GM12865 (cell line): ENCODE data around the gene ITGB3.

ENCODE experiments used
- DNase-seq: peaks from one replicate; pipeline ENCODE4 v3.0.0; 2010; ENCODE audit warnings: low read depth
- H3K4me3 ChIP-seq: 2 replicates; pipeline ENCODE4 v1.5.1; 2011; ENCODE audit warnings: mild to moderate bottlenecking, low read depth, low read length, control low read depth
- TF ChIP-seq, protein P1 (sequence below): IDR thresholded peaks from 2 replicates; pipeline ENCODE4 v1.5.1; 2011; ENCODE audit warnings: low read length, control low read depth, low read depth, inconsistent platforms; ENCODE audit not compliant: insufficient read depth; ENCODE audit errors: missing control alignments

ITGB3 gene

GRCh38 chr17:47253541-47254402 lies at the start of gene ITGB3:
ITGB3 (plus strand) TSS chr17:47253827; CDS start chr17:47253862, 35 bp downstream.
- peak within 1 kb of the TSS; percentile 84 for H3K4me3 ChIP-seq
- DNase-seq: peak; percentile 89
- TF ChIP-seq, protein P1, sequence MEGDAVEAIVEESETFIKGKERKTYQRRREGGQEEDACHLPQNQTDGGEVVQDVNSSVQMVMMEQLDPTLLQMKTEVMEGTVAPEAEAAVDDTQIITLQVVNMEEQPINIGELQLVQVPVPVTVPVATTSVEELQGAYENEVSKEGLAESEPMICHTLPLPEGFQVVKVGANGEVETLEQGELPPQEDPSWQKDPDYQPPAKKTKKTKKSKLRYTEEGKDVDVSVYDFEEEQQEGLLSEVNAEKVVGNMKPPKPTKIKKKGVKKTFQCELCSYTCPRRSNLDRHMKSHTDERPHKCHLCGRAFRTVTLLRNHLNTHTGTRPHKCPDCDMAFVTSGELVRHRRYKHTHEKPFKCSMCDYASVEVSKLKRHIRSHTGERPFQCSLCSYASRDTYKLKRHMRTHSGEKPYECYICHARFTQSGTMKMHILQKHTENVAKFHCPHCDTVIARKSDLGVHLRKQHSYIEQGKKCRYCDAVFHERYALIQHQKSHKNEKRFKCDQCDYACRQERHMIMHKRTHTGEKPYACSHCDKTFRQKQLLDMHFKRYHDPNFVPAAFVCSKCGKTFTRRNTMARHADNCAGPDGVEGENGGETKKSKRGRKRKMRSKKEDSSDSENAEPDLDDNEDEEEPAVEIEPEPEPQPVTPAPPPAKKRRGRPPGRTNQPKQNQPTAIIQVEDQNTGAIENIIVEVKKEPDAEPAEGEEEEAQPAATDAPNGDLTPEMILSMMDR: peak; percentile 70

DNA sequence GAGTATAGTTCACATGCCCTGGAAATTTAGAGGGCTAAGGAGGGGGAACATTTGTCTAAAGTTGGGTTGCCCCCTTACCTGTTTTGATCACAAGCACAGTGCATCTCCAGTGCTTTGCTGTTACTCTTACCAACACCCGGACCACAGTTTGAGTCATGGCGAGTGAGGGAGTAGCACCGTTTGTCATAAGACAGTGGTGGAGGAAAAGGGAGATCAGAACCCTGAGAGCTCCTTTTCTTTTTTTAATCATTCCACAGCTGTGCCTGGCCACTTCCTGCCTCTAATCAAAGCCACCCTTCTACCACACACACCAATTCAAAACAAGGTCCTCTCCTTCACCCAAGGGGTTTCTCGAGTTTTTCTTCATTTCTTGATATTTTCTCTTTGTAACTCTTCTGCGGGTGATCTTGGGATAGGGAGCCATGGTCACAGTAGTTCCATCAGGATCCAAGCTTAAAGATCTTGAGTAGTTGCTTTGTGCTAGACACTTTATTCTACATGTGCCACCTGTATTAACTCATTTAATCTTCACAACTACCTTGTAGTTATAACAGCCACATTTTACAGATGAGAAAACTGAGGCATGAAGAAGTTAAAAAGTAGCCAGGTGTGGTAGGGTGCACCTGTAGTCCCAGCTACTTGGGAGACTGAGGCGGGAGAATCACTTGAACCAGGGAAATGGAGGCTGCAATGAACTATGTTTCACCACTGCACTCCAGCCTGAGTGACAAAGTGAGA lies 49.5 kb upstream of the ITGB3 start:
- TF ChIP-seq, protein P1: no peak
- DNase-seq: peak; percentile 77
- H3K4me3 ChIP-seq: peak overlapping the region; percentile 51

GRCh38 chr17:47204722-47205418 lies 48.8 kb upstream of the ITGB3 start:
- DNase-seq: peak; percentile 76

DNA sequence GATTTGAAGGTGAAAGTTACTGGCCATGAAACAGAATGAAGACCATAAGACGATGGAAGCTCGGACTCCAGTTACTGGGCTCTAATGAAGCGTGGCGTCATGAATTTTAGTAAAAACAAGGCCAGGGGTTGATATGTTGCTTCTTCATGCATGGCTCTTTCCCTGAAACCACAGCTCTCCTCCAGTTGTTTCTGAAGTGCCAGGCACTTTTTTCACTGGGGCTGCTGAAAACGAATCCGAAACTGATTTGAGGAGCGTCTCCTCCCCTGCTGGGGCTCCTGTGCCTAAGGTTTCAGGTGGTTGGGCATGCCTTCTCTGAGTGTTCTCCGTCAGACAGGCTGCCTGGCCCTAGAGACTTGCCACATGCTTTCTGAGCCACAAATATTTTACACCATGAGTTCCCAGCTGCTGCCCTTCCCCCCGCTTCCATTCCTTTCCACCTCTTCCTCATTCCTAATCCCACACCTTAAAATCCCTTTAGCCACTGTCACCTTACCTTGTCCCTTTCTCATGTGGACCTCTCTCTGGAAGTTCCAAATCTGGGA lies 48.1 kb upstream of the ITGB3 start:
- DNase-seq: peak; percentile 90
- TF ChIP-seq, protein P1: no peak
- H3K4me3 ChIP-seq: peak overlapping the region; percentile 51

More at GRCh38 chr17:47204722-47205418, 48.8 kb upstream of the ITGB3 start:
- H3K4me3 ChIP-seq: peak overlapping the region; percentile 51
- TF ChIP-seq, protein P1: no peak

DNA sequence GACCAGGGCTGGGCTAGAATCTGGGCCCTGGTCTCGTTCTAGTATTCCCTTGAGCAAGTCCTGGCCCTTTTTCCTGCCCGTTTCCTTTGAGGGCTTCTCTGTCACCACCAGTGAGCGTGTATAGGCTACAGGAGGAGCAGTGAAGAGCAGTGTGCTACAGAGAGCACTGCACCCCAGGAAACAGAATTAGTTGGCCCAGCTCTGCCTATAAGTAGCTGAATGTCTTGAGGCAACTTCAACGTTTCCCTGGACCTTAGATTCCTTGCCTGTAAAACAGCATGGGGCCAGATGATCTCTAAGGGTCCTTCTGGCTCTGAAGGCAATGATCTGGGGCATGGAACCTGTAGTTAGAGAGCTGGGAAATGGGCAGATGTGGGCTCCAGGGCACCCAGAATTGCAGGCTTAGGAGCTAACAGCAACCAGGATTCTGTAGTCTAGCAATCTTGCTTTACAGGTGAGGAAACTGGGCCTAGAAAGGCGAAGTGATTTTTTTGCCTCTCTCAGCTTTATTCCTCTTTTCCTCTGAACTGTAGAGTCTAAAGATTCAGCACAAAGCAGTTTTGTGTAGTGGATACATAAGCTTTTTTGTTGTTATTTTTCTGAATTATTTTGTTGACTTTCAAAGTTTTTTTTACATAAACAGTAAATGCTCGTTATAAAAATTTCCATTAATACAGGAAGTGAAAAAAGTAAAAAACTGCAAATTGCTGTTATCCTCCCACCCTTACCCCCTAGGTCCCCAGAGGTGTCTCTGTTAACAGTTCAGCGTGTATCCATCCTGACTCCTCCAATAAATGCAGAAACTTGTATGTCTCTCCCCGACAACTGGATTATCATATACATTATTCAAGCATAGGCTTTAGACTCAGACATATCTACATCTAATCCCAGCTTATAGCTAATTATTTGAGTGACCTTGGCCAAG lies 46.2 kb upstream of the ITGB3 start:
- no peak overlapping the region for H3K4me3 ChIP-seq
- TF ChIP-seq, protein P1: no peak
- no peak for DNase-seq
